Fibroblast of villous mesenchyme (primary cell): Measurements from ENCODE around the gene SLC6A13. TPM values are rescaled to one million over a fixed set of nuclear protein-coding genes. Genes with fewer than 3 reads are reported as not detected.

ENCODE experiments used
- DNase-seq: peaks from one replicate; pipeline ENCODE4 v3.0.0-alpha.2; 2010; ENCODE audit warnings: low read depth
- H3K4me3 ChIP-seq: 2 replicates; pipeline ENCODE4 v1.5.1; 2011; ENCODE audit warnings: low read depth, mild to moderate bottlenecking, low read length
- total RNA-seq: library from RNA; depleted of rRNA; stranded (reverse); fragments of >200 nt; gene quantifications from 2 replicates; pipeline ENCODE4 v1.2.3, GENCODE V29; 2012
- TF ChIP-seq, protein P1 (sequence below): IDR thresholded peaks from 2 replicates; pipeline ENCODE4 v1.5.1; 2012; ENCODE audit warnings: low read depth, mild to moderate bottlenecking, low read length; ENCODE audit not compliant: insufficient read depth

Gene SLC6A13
- total RNA-seq, 1 donor, result not detected

DNA sequence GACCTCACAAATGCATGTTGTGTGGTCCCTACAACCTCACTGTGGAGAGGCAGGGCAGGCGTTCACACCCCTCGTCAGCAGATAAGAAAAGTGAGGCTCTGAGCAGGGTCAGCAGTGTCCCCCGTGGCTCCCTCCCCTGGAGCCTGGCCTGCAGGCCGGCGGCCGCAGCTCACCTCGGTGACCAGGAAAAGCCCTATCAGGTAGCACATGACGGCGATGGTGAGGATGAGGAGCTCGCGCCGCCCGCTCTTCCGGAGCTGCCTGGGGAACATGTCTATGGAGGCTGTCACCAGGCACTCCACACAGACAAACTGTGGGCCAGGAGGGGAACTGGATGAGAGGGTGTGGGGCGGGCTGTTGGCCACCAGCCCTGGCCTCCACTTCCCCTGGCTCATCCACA, 66.7 kb downstream of the SLC6A13 start:
- H3K4me3 ChIP-seq, result no peak overlapping the region
- TF ChIP-seq, protein P1, sequence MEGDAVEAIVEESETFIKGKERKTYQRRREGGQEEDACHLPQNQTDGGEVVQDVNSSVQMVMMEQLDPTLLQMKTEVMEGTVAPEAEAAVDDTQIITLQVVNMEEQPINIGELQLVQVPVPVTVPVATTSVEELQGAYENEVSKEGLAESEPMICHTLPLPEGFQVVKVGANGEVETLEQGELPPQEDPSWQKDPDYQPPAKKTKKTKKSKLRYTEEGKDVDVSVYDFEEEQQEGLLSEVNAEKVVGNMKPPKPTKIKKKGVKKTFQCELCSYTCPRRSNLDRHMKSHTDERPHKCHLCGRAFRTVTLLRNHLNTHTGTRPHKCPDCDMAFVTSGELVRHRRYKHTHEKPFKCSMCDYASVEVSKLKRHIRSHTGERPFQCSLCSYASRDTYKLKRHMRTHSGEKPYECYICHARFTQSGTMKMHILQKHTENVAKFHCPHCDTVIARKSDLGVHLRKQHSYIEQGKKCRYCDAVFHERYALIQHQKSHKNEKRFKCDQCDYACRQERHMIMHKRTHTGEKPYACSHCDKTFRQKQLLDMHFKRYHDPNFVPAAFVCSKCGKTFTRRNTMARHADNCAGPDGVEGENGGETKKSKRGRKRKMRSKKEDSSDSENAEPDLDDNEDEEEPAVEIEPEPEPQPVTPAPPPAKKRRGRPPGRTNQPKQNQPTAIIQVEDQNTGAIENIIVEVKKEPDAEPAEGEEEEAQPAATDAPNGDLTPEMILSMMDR, result no peak
- no peak for DNase-seq

- no peak overlapping the region for H3K4me3 ChIP-seq
- DNase-seq, result no peak
- TF ChIP-seq, protein P1, result no peak
Observed at GRCh38 chr12:195156-195555, 67.5 kb downstream of the SLC6A13 start.

- H3K4me3 ChIP-seq, result no peak overlapping the region
- TF ChIP-seq, protein P1, result no peak
- DNase-seq, result no peak
Observed at GRCh38 chr12:194276-194675, 68.4 kb downstream of the SLC6A13 start.

GRCh38 chr12:193261-193660, 69.4 kb downstream of the SLC6A13 start:
- DNase-seq, result no peak
- no peak overlapping the region for H3K4me3 ChIP-seq
- TF ChIP-seq, protein P1, result no peak

- TF ChIP-seq, protein P1, result no peak
- no peak for DNase-seq
- no peak overlapping the region for H3K4me3 ChIP-seq
Observed at GRCh38 chr12:191541-191940, 71.1 kb downstream of the SLC6A13 start.

DNA sequence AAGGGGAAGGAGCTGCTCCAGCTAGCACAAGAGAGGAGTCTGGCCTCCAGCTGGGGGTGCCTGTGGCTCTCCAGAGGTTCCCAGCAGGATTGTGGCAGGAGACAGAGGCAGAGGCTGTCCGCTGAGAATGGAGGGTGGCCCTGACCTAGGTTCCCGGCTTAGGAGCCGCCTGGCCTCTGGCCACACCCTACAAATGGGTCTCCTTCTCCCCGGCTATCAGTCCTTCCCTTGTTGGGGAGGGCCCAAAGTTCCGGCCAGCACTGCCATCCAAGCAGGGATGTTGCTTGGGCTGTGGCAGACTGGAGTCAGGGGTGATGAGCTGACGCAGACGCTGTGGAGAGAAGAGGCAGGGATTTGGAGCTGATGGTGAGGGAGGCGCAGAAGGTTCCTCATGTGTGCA, 71.8 kb downstream of the SLC6A13 start:
- TF ChIP-seq, protein P1, result no peak
- no peak for DNase-seq
- H3K4me3 ChIP-seq, result no peak overlapping the region

DNA sequence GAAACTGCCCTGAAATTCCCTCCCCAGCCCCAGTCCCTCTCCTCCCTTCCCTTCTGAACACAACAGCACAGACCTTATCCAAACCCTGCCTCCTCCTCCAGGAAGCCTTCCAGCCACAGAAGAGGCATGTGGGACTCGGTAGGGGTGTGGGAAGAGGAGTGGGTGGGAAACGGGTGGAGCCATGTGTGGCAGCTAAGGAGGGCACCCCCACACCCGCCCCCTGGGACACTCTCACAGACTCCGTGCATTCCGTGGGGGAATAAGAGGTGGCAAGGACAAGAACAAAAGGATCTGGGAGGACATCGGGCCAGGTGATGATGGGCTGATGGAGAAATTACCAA, 73.0 kb downstream of the SLC6A13 start:
- no peak overlapping the region for H3K4me3 ChIP-seq
- TF ChIP-seq, protein P1, result no peak

More for the DNA sequence above, 73.0 kb downstream of the SLC6A13 start:
- no peak for DNase-seq
